Natural killer cell treated with Interleukin-12 subunit alpha and Interleukin-12 subunit beta and Interleukin-15 and Interleukin-18, amount 100 ng/mL, for 72 hours (primary cell): ENCODE data around the gene OSBPL2. TPM values are rescaled to one million over a fixed set of nuclear protein-coding genes. Genes with fewer than 3 reads are reported as not detected.

Experiments used
- ATAC-seq, 2 donors: fragments of 150-1000 bp; cut with Tn5 transposase in 1 of 2; sonication (Bioruptor Pico), chemical (Tn5 transposase) in 1 of 2; 2 replicates each; pipeline ENCODE4 v1.10.0; 2021
- DNase-seq: peaks from one replicate; pipeline ENCODE4 v3.0.0; 2022; ENCODE audit warnings: low spot score
- H3K27ac Mint-ChIP-seq, 2 donors: 1 replicate in 1 of 2; 2 replicates in 1 of 2; pipeline ENCODE4 v1.8.0; 2022; ENCODE audit warnings: mixed read lengths in 2 of 2, mild to moderate bottlenecking in 1 of 2, moderate library complexity in 1 of 2
- H3K27me3 Mint-ChIP-seq, 2 donors: 1 replicate in 1 of 2; 2 replicates in 1 of 2; pipeline ENCODE4 v1.8.0; 2022; ENCODE audit warnings: mixed read lengths in 2 of 2
- H3K36me3 Mint-ChIP-seq: one replicate; pipeline ENCODE4 v1.8.0; 2022; ENCODE audit warnings: mixed read lengths
- H3K4me1 Mint-ChIP-seq, 2 donors: 1 replicate in 1 of 2; 2 replicates in 1 of 2; pipeline ENCODE4 v1.8.0; 2022; ENCODE audit warnings: low read depth in 2 of 2, mixed read lengths in 2 of 2, mild to moderate bottlenecking in 1 of 2
- H3K4me3 Mint-ChIP-seq: one replicate; pipeline ENCODE4 v1.8.0; 2022; ENCODE audit warnings: mixed read lengths
- H3K9me3 Mint-ChIP-seq: 2 replicates; pipeline ENCODE4 v1.8.0; 2022; ENCODE audit warnings: mixed read lengths
- total RNA-seq, 2 donors: library from RNA; stranded (reverse); gene quantifications; one replicate each; pipeline ENCODE4 v1.2.3, GENCODE V29; 2022

The OSBPL2 gene
- total RNA-seq, 2 donors from 2014 or later, result 38.7 to 47.7 TPM

DNA sequence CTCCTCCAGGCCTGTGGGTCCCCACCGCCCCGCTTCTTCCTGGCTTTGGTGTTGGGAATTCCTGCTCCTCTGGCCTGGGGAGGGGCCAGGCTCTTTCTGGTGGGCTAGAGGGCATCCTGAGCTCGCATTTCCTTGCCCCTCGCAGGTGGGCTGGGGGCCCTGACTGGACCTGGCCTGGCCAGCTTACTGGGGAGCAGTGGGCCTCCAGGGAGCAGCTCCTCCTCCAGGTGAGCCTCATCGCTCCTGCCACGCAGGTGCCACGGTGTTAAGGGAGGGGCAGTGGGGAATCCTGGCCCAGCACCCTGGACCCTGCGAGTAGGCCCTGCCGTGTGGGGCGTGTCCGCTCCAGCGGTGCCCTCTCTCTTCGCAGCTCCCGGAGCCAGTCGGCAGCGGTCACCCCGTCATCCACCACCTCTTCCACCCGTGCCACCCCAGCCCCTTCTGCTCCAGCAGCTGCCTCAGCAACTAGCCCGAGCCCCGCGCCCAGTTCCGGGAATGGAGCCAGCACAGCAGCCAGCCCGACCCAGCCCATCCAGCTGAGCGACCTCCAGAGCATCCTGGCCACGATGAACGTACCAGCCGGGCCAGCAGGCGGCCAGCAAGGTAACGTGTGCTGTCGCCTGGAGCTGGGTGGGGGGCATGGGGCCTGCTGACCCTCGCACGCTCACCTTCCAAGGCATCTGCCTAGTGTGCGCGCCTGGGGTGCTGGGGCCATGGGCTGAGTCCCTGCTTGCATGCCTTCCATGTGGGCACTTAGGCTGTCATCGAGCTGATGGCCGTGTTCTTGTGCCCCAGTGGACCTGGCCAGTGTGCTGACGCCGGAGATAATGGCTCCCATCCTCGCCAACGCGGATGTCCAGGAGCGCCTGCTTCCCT is 69.1 kb downstream of the OSBPL2 start:
- peak; percentile 60 for DNase-seq
- no peak for ATAC-seq
- Mint-ChIP-seq H3K36me3 (peaks cover 5% of the 10 kb centered on the region), H3K9me3 (no peaks in the 10 kb centered on the region), H3K27me3 (no peaks in the 10 kb centered on the region), H3K4me1 (peaks cover 11 to 21% of the 10 kb centered on the region in 2 donors), H3K4me3 (no peak overlapping the region), H3K27ac (no peak overlapping the region)

DNA sequence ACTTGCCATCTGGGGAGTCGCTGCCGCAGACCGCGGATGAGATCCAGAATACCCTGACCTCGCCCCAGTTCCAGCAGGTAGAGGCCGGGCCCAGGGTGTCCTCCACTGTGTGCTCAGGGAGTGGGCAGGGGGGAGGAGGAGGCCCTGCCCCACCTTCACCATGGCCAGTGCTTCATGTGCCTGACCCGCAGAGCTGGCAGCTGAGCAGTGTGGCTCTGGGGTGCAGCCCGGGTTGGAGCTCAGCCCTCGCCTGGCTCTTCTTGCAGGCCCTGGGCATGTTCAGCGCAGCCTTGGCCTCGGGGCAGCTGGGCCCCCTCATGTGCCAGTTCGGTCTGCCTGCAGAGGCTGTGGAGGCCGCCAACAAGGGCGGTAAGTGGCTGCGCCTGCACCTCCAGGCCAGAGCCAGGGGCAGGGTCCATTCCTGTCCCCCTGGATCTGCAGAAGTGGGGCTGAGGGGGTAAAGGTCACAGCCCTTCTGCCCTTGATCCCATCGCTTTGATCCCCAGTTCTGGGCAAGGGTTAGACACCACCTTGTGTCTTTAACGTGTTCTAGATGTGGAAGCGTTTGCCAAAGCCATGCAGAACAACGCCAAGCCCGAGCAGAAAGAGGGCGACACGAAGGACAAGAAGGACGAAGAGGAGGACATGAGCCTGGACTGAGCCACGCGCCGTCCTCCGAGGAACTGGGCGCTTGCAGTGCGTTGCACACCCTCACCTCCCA is 69.9 kb downstream of the OSBPL2 start:
- Mint-ChIP-seq H3K4me1 (peaks cover 11 to 21% of the 10 kb centered on the region in 2 donors), H3K36me3 (peaks cover 5% of the 10 kb centered on the region), H3K4me3 (no peak overlapping the region), H3K27me3 (no peaks in the 10 kb centered on the region), H3K27ac (no peak overlapping the region), H3K9me3 (no peaks in the 10 kb centered on the region)
- ATAC-seq, result no peak
- DNase-seq, result peak; percentile 49

DNA sequence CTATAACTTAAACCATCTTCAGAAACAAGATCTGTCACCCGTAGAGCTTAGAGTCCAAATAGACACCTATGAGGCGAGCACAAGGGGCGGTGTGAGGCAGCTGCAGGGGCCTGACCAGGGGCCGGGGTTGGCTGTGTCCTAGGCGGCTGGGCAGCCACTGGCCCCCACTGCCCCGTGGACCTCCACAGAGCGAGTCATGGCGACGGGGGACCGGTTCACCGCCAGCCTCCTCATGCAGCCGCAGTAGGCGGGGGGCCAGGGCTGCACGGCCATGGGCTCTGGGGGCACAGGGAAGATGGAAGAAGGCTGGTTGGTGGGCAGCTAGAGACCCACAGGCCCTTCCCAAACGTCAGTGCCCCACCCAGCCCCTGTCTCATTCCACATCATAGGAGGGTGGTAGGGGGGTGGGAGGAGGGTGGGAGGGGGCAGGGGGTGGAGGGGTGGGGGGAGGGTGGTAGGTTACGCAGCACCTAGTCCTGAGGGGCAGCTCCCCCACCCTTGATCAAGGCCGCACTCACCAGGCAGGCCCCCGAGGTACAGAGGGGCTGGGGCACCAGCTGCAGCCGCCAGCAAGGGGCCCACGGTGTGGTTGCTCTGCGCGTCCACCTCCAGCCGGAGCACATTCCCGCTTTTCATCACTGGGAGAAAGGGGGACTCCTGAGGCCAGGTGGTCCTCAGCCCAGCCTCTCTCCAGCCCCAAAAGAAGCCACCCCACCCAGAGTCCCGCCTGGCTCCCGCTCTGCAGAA is 71.0 kb downstream of the OSBPL2 start:
- ATAC-seq, result no peak
- no peaks in the 10 kb centered on the region for H3K27me3 Mint-ChIP-seq

DNA sequence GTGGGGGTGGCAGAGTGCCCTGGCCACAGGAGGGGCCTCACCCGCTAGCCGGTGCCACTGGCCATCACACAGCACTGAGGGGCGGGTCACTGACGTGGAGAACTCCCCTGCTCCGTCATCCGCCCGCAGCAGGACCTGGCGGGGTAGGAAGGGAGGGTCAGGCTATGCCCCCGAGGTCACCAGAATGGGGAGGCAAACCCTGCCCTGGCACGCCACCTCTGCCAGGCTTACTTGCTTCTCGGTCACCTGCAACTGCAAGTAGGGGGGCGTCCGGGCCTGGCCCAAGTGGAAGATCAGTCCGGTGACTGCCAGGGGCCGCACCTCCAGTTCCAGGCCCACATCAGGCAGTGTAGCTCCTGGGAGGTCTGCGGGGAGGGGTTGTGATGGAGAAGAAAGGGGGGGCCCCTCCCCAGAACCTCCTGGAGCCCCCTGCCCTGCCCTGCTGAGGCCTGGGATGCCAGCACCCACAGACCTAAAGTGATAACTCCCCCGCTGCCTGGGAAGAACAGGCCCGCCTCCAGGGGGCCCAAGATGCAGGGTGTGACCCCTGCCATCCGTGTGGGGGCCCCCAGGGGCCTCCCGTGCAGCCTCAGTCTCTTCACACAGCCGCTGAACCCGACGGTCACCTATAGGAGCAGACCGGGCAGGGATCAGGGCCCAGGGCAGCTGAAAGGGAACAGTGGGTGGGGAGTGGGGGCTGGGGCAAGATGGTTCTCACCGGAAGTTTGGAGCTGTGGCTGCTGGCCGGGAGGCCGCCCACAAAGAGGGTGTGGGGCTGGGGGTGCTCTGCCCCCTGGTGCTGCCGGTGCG is 71.8 kb downstream of the OSBPL2 start:
- Mint-ChIP-seq H3K9me3 (no peaks in the 10 kb centered on the region), H3K4me1 (peaks cover 4 to 6% of the 10 kb centered on the region in 2 donors), H3K27ac (no peak overlapping the region), H3K27me3 (no peaks in the 10 kb centered on the region), H3K4me3 (no peak overlapping the region), H3K36me3 (no peaks in the 10 kb centered on the region)
- ATAC-seq, result no peak
- no peak for DNase-seq

More for the DNA sequence above, 71.0 kb downstream of the OSBPL2 start:
- H3K27ac Mint-ChIP-seq, result no peak overlapping the region
- H3K4me3 Mint-ChIP-seq, result no peak overlapping the region
- H3K9me3 Mint-ChIP-seq, result no peaks in the 10 kb centered on the region
- peaks cover under 1% of the 10 kb centered on the region for H3K36me3 Mint-ChIP-seq
- peaks cover 5 to 13% of the 10 kb centered on the region in 2 donors for H3K4me1 Mint-ChIP-seq
- DNase-seq, result no peak

DNA sequence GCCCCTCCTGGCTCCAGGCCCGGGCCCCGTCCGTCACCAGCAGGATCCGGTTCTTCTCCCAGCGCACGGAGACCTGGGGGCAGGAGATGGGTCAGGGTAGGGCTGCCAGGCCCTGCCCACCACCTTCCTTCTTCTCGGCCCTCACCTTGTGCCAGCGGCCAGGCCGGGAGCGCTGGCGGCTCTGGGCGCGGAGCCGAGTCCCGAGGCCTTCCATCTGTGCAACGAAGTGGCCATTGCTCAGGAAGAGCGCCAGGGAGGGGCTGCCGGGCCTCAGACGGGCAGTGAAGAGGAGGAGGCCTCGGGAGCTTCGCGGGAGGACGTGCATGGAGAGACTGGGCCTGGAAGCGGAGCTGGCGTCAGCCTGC is 72.4 kb downstream of the OSBPL2 start:
- H3K4me3 Mint-ChIP-seq, result no peak overlapping the region
- ATAC-seq (no peak), DNase-seq (no peak)
- no peaks in the 10 kb centered on the region for H3K27me3 Mint-ChIP-seq
- no peaks in the 10 kb centered on the region for H3K36me3 Mint-ChIP-seq
- no peaks in the 10 kb centered on the region for H3K9me3 Mint-ChIP-seq
- H3K4me1 Mint-ChIP-seq, result peaks cover 0 to under 1% of the 10 kb centered on the region in 2 donors
- no peak overlapping the region for H3K27ac Mint-ChIP-seq

DNA sequence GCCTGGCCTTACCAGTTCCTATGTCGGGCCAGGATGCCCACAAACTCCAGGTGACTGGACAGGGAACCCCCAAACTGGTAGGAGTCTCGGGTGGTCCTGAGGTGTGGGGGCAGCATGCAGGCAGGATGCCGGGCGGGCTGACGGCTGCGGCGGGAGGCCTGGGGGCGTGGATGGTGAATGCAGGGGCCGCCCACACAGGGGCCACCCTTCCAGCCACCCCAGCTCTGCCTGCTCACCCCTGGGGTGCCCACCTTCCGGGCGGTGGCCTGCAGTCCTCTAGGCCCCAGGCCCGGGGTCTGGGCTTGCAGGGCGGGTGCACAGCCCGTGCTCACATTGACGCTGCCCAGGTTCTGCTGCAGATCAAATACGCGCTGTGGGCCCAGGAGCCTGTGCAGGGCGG is 72.8 kb downstream of the OSBPL2 start:
- Mint-ChIP-seq H3K9me3 (no peaks in the 10 kb centered on the region), H3K27ac (no peak overlapping the region), H3K27me3 (no peaks in the 10 kb centered on the region), H3K4me3 (no peak overlapping the region), H3K36me3 (no peaks in the 10 kb centered on the region), H3K4me1 (no peaks in the 10 kb centered on the region)
- DNase-seq (no peak), ATAC-seq (peak in 1 of 2 donors; percentile 9)

DNA sequence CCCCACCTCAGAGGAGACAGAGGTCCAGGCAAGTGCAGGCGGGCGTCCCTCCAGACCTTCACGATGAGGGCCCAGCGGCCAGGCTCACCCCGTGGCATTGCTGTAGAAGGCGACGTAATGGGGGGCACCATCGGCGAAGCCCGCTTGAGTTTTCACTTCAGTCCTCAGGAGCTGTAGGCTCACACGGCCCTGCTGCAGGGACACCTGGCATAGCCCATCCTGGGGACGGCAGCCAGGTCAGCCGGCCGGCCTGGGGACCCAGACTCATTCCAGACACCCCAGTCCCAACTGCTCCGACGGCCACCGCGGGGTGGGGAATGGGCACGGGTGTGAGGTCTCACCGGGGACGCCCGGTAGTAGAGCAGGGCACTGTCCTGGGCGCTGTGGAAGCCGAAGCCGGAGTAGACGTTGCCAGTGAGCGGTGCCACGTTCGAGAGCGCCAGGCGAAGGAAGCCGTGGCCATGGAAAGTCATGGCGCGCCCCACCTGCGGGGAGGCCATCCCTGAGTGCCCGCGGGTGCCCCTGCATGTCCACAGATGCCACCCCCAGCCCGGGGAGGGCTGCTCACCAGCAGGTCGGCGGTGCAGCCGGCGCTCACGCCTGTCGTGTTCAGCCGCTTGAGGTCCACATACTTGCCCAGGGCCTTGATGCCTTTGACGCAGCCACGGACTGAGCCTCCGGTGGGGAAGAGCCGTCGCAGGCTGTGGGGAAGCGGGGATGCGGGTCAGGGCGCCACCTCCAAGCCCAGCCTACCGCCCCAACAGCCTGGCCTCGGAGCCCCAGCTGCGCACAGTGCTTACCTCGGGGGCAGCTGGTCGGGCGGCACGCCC is 73.7 kb downstream of the OSBPL2 start:
- no peaks in the 10 kb centered on the region for H3K9me3 Mint-ChIP-seq

DNA sequence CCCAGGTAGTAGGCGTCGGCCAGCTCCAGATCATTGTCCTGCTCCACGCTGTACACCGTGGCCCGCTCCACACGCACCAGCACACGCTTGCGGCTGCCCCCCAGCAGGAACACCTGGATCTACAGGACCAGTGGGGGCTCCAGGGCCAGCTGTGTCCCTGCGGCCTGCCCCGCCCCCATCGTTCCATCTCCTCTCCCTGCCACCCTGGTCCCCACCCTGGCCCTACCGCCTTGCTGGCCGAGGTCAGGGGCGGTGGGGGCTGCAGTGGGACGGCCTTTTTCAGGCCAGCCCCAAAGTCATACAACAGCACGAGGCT is 74.3 kb downstream of the OSBPL2 start:
- DNase-seq, result no peak
- no peaks in the 10 kb centered on the region for H3K36me3 Mint-ChIP-seq
- no peak overlapping the region for H3K4me3 Mint-ChIP-seq
- no peaks in the 10 kb centered on the region for H3K4me1 Mint-ChIP-seq
- peak in 1 of 2 donors; percentile 5 for ATAC-seq
- H3K9me3 Mint-ChIP-seq, result no peaks in the 10 kb centered on the region
- no peak overlapping the region for H3K27ac Mint-ChIP-seq
- H3K27me3 Mint-ChIP-seq, result no peaks in the 10 kb centered on the region

More for the DNA sequence above, 73.7 kb downstream of the OSBPL2 start:
- Mint-ChIP-seq H3K4me3 (no peak overlapping the region), H3K4me1 (no peaks in the 10 kb centered on the region), H3K36me3 (no peaks in the 10 kb centered on the region), H3K27me3 (no peaks in the 10 kb centered on the region), H3K27ac (no peak overlapping the region)
- ATAC-seq, result peak in 1 of 2 donors; percentile 11
- no peak for DNase-seq

DNA sequence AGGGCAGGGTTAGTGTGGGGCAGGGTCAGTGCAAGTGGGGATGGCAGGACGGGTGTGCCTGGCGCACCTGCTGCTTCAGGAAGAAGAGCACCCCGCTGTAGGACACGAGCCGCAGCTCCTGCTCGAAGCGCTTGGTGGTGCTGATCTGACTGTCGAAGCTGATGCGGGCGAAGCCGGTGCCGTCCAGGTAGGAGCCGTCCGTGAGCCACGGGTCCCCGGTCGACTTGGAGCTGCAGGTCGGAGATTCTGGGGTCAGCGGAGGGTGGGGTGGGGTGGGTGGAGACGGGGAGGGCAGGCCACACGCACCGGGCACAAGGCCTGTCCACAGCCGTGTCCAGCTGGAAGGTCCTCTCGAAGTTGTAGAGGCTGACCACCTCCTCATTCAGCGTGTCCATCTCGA is 74.7 kb downstream of the OSBPL2 start:
- no peak for ATAC-seq
- no peak overlapping the region for H3K27ac Mint-ChIP-seq
- no peaks in the 10 kb centered on the region for H3K27me3 Mint-ChIP-seq
- no peak for DNase-seq
- H3K4me1 Mint-ChIP-seq, result no peaks in the 10 kb centered on the region
- no peaks in the 10 kb centered on the region for H3K36me3 Mint-ChIP-seq
- no peaks in the 10 kb centered on the region for H3K9me3 Mint-ChIP-seq
- no peak overlapping the region for H3K4me3 Mint-ChIP-seq

DNA sequence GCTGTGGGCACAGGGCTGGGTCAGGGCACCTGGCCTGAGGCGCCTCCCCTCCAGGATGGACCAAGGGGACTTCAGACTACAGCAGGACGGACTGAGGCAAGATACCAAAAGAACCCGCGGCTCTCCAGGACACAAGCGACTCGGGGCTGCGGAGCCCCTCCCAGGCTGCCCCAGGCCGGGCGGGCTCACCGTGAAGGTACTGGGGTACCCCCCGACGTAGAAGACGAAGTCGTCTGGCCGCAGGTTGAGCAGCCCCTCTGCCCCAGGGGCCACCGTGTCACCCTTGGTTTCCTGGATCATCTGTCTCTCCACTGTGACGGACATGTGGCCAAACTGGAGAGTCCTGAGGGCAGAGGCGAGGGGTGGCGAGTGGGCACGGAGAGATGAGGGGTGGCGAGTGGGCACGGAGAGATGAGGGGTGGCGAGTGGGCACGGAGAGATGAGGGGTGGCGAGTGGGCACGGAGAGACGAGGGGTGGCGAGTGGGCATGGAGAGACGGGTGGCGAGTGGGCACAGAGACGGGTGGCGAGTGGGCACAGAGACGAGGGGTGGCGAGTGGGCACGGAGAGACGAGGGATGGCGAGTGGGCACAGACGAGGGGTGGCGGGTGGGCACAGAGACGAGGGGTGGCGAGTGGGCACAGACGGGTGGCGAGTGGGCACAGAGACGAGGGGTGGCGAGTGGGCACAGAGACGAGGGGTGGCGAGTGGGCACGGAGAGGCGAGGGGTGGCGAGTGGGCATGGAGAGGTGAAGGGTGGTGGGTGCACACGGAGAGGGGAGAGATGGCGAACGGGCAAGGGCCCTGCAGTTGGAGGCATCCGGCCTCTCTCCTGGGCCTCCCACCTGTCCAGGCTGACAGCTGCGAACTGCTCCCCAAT is 75.4 kb downstream of the OSBPL2 start:
- H3K9me3 Mint-ChIP-seq, result no peaks in the 10 kb centered on the region
- DNase-seq, result no peak
- no peak overlapping the region for H3K27ac Mint-ChIP-seq
- H3K27me3 Mint-ChIP-seq, result no peaks in the 10 kb centered on the region
- no peak overlapping the region for H3K4me3 Mint-ChIP-seq
- no peaks in the 10 kb centered on the region for H3K4me1 Mint-ChIP-seq
- no peak for ATAC-seq
- H3K36me3 Mint-ChIP-seq, result no peaks in the 10 kb centered on the region

DNA sequence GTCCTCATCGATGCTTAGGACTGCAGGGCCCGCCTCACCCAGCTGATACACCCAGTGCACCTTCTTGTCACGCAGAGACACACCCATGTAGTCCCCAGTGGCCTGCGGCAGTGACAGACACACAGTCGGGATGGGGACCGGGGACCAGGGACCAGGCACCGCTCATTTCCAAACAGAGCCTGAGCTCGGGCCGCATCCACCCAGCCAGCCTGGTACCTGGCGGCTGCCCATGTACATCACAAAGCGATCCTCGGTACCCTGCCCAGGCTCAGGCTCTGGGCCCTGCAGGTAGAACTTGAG is 76.0 kb downstream of the OSBPL2 start:
- no peaks in the 10 kb centered on the region for H3K4me1 Mint-ChIP-seq
- DNase-seq (no peak), ATAC-seq (no peak)
- no peaks in the 10 kb centered on the region for H3K27me3 Mint-ChIP-seq
- no peaks in the 10 kb centered on the region for H3K9me3 Mint-ChIP-seq
- no peak overlapping the region for H3K4me3 Mint-ChIP-seq
- no peak overlapping the region for H3K27ac Mint-ChIP-seq
- no peaks in the 10 kb centered on the region for H3K36me3 Mint-ChIP-seq

DNA sequence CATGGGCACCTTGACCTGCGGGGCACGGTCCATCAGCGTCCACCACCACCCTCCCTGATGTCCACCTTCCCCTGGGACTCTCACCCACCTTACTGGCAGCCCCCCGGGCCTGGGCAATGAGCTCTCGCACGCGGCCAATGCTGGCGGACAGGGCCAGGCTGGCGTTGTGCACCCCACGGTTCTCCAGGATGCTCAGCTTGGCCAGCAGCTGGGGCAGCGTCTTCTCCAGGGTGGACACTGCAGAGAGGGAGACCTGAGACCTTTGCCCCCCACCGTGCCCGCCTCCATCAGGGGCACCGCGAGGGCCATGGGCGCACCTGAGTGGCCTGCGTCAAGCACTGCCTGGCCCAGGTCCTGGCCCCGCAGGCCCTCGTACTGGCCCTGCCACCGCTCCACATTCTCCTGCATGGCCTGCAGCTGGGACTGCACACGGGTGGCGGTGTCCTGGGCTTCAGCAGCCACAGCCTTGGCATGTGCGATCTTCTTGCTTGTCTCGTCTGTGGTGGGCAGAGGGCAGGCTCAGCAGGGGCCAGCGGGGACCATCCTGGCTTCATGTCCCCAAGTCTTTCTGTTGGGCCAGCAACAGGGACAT is 76.5 kb downstream of the OSBPL2 start:
- H3K27ac Mint-ChIP-seq, result no peak overlapping the region
- no peaks in the 10 kb centered on the region for H3K4me1 Mint-ChIP-seq
- ATAC-seq, result no peak

More for the DNA sequence above, 76.5 kb downstream of the OSBPL2 start:
- DNase-seq, result no peak
- Mint-ChIP-seq H3K27me3 (no peaks in the 10 kb centered on the region), H3K36me3 (no peaks in the 10 kb centered on the region), H3K4me3 (no peak overlapping the region), H3K9me3 (no peaks in the 10 kb centered on the region)
